ENCODE measurements around the gene EPC1.

EPC1 gene

GRCh38 chr10:32246685-32247084, 100.3 kb downstream of the EPC1 start:
- TF ChIP-seq CEBPB (IDR thresholded peaks at IDR 0.05) (no peak), MAX (IDR thresholded peaks at IDR 0.05) (no peak), USF1 (IDR thresholded peaks at IDR 0.05) (no peak)

- TF ChIP-seq TEAD4 (IDR thresholded peaks at IDR 0.05), result no peak
Measured at GRCh38 chr10:32245760-32246159, 101.2 kb downstream of the EPC1 start.

GRCh38 chr10:32244421-32245207, 102.3 kb downstream of the EPC1 start:
- TF ChIP-seq REST (IDR thresholded peaks at IDR 0.05; ENCODE audit: low read depth) (no peak), CEBPB (IDR thresholded peaks at IDR 0.05) (no peak), TEAD4 (IDR thresholded peaks at IDR 0.05) (no peak), EP300 (IDR thresholded peaks at IDR 0.05; ENCODE audit: borderline replicate concordance) (no peak), USF1 (IDR thresholded peaks at IDR 0.05) (no peak), ZBTB7A (IDR thresholded peaks at IDR 0.05; ENCODE audit: low read depth) (no peak), MAX (IDR thresholded peaks at IDR 0.05) (no peak), YY1 (IDR thresholded peaks at IDR 0.05; ENCODE audit: low read depth) (no peak), FOXM1 (IDR thresholded peaks at IDR 0.05; ENCODE audit: borderline replicate concordance, low read depth) (no peak), NFIC (IDR thresholded peaks at IDR 0.05) (no peak), TAF1 (IDR thresholded peaks at IDR 0.05; ENCODE audit: low read depth) (no peak), RAD21 (IDR thresholded peaks at IDR 0.05; ENCODE audit: low read depth) (no peak), CREB1 (IDR thresholded peaks at IDR 0.05; ENCODE audit: low read depth) (no peak), TCF12 (IDR thresholded peaks at IDR 0.05; ENCODE audit: low read depth) (no peak), EGR1 (IDR thresholded peaks at IDR 0.05) (no peak)

- no peak for TF ChIP-seq TAF1 (IDR thresholded peaks at IDR 0.05; ENCODE audit: low read depth)
- TF ChIP-seq RAD21 (IDR thresholded peaks at IDR 0.05; ENCODE audit: low read depth), result no peak
- no peak for TF ChIP-seq YY1 (IDR thresholded peaks at IDR 0.05; ENCODE audit: low read depth)
- TF ChIP-seq TCF12 (IDR thresholded peaks at IDR 0.05; ENCODE audit: low read depth), result no peak
- TF ChIP-seq CREB1 (IDR thresholded peaks at IDR 0.05; ENCODE audit: low read depth), result no peak
- TF ChIP-seq EP300 (IDR thresholded peaks at IDR 0.05; ENCODE audit: borderline replicate concordance), result no peak
- TF ChIP-seq EGR1 (IDR thresholded peaks at IDR 0.05), result no peak
- no peak for TF ChIP-seq ZBTB7A (IDR thresholded peaks at IDR 0.05; ENCODE audit: low read depth)
Measured at GRCh38 chr10:32244011-32244410, 102.9 kb downstream of the EPC1 start.

GRCh38 chr10:32241946-32242345, 105.0 kb downstream of the EPC1 start:
- TF ChIP-seq ZBTB7A (IDR thresholded peaks at IDR 0.05; ENCODE audit: low read depth) (no peak), YY1 (IDR thresholded peaks at IDR 0.05; ENCODE audit: low read depth) (no peak), NFIC (IDR thresholded peaks at IDR 0.05) (no peak), USF1 (IDR thresholded peaks at IDR 0.05) (no peak), FOXM1 (IDR thresholded peaks at IDR 0.05; ENCODE audit: borderline replicate concordance, low read depth) (no peak), EGR1 (IDR thresholded peaks at IDR 0.05) (no peak), EP300 (IDR thresholded peaks at IDR 0.05; ENCODE audit: borderline replicate concordance) (no peak)

- TF ChIP-seq CEBPB (IDR thresholded peaks at IDR 0.05) (no peak), RAD21 (IDR thresholded peaks at IDR 0.05; ENCODE audit: low read depth) (no peak), TEAD4 (IDR thresholded peaks at IDR 0.05) (no peak), ZBTB7A (IDR thresholded peaks at IDR 0.05; ENCODE audit: low read depth) (no peak), REST (IDR thresholded peaks at IDR 0.05; ENCODE audit: low read depth) (no peak), TCF12 (IDR thresholded peaks at IDR 0.05; ENCODE audit: low read depth) (no peak), EP300 (IDR thresholded peaks at IDR 0.05; ENCODE audit: borderline replicate concordance) (no peak), CREB1 (IDR thresholded peaks at IDR 0.05; ENCODE audit: low read depth) (no peak), MAX (IDR thresholded peaks at IDR 0.05) (no peak), TAF1 (IDR thresholded peaks at IDR 0.05; ENCODE audit: low read depth) (no peak), YY1 (IDR thresholded peaks at IDR 0.05; ENCODE audit: low read depth) (no peak), NFIC (IDR thresholded peaks at IDR 0.05) (no peak), FOXM1 (IDR thresholded peaks at IDR 0.05; ENCODE audit: borderline replicate concordance, low read depth) (no peak), EGR1 (IDR thresholded peaks at IDR 0.05) (no peak), USF1 (IDR thresholded peaks at IDR 0.05) (no peak)
Measured at GRCh38 chr10:32240471-32240870, 106.5 kb downstream of the EPC1 start.
